GM21360 (cell line): Measurements from ENCODE around the gene PACSIN1.
A peak's percentile ranks its signal among the peaks of the same experiment; 100 is the strongest.

Experiments
- ATAC-seq: cut with Tn5 transposase; IDR thresholded peaks from one replicate; pipeline ENCODE4 v1.9.1; 2021; ENCODE audit warnings: mild to moderate bottlenecking, moderate library complexity; ENCODE audit not compliant: unreplicated experiment

PACSIN1 gene

DNA sequence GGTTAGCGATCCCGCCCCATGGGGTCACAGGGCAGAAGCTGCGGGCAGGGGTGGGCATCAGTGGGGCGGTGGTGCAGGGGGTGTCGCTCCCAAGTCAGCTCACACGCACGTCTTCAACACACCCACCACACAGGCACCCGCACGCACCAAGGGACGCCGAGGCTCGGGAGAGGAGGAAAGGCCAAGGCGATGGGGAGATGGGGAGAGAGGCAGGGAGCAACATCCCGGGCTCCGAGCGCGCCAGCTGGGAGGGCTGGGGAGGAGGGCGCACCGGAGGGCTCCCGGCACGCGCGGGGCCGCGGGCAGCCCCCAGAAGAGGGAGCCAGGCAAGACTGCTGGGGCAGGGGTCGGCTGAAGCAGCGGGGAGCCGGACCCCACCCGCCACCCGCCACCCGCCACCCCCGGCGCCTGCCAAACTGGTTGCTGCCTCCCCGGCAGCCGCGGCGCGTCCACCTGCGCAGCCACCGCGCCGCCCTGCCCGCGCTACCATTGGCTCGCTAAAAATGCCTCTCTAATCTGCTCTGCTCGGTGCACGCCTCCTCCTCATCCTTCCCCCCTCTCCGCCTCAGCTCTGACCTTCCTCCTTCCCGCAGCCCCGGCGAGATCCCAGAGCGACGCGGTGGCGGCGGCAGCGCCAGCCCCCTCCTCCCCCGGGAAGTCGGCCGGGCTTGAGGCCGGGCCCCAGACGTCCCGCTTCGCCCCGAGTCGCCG is at the start of gene PACSIN1:
TSS of gene PACSIN1 (plus strand) at position 546 of the 711 bp plus-strand sequence. CDS start 60,230 bp downstream, outside the sequence.
- no peak for ATAC-seq

- ATAC-seq, result no peak
Observed at GRCh38 chr6:34416877-34417371, 49.0 kb upstream of the PACSIN1 start.

DNA sequence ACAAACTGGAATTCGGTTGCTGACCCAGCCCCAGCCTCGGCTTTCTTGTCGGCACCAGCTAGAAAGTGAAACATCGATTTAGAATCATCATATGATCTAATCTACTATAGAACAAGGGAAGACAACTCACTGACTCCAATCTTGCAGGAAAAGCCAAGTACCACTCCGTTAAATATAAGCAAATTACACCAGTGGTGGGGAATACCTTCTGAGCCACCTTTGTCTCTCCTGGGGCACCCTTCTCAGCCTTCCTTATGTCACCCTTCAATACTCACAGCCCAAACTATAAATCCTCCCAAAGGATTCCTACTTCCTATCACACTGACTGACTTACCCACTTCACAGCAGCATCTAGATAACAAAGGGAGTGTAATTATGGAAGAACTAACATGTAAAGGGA is 47.5 kb upstream of the PACSIN1 start:
- ATAC-seq, result no peak

DNA sequence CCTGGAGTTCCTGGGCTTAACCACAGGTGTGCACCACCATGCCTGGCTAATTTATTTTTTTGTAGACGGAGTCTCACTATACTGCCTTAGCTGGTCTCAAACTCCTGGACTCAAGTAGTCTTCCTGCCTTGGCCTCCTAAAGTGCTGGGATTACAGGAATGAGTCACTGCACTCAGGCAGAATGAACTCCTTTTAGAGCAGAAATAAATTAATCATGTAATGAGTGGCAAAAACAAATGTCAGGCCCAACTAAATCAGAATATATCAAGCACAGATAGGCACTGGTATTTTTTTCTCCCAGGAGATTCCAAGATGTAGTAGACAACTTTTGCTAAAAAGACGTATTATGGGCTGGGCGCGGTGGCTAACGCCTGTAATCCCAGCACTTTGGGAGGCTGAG is 42.6 kb upstream of the PACSIN1 start:
- ATAC-seq, result no peak

GRCh38 chr6:34424200-34425131 is 41.4 kb upstream of the PACSIN1 start:
- ATAC-seq, result no peak

DNA sequence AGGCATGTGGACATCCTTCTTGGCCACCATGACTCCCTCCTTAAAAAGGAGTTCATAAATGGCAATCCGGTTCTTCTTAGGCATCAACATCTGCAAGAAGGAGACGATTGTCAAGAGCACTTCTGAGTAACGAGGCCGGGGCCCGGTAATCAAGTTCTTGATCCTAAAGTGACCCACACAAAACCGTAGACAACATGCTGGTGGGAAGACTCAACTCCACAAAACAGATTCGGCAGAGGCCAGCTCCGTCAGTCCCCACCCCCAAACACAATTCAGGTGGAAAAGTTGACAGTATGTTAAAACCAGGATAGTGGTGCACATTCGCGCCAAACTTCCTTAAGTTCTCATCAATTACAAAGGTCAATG is 40.8 kb upstream of the PACSIN1 start:
- no peak for ATAC-seq

GRCh38 chr6:34425498-34426410 is 40.1 kb upstream of the PACSIN1 start, which contains the start of gene RPS10:
RPS10 (minus strand) TSS chr6:34426069; CDS start chr6:34425221, 848 bp downstream.
- ATAC-seq, result peak; percentile 81

- ATAC-seq, result no peak
Observed at GRCh38 chr6:34435916-34436315, 30.0 kb upstream of the PACSIN1 start.

DNA sequence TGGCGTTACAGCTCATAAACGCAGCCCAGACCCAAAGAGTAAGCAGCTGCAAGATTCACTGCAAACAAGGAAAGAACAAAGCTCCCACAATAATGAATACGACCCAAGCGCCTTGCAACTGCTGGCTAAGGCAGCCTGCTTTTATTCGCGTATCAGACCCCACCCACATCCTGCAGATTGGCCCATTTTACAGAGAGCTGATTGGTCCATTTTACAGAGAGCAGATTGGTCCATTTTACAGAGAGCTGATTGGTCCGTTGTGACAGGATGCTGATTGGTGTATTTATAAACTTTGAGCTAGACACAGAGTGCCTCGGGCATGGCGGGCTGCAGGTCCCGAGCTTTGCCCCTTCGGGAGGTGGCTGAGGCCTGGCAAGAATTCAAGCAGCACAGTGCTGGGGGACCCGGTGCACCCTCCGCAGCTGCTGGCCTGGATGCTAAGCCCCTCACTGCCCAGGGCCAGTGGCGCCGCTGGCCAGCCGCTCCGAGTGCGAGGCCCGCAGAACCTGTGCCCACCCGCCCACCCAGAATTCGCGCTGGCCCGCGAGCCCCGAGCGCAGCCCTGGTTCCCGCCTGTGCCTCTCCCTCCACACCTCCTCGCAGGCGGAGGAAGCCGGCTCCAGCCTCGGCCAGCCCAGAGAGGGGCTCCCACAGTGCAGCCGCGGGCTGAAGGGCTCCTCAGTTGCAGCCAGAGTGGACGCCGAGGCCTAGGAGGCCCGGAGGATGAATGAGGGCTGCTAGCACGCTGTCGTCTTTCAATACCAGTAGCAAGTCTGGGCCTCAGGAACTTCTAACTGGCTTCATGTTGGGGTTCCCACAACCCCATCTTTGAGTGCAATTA is 28.9 kb upstream of the PACSIN1 start:
- ATAC-seq, result no peak

GRCh38 chr6:34437644-34437970 is 28.3 kb upstream of the PACSIN1 start:
- no peak for ATAC-seq

- ATAC-seq, result no peak
Observed at GRCh38 chr6:34438705-34439104, 27.2 kb upstream of the PACSIN1 start.

- no peak for ATAC-seq
Observed at GRCh38 chr6:34439442-34439841, 26.4 kb upstream of the PACSIN1 start.

DNA sequence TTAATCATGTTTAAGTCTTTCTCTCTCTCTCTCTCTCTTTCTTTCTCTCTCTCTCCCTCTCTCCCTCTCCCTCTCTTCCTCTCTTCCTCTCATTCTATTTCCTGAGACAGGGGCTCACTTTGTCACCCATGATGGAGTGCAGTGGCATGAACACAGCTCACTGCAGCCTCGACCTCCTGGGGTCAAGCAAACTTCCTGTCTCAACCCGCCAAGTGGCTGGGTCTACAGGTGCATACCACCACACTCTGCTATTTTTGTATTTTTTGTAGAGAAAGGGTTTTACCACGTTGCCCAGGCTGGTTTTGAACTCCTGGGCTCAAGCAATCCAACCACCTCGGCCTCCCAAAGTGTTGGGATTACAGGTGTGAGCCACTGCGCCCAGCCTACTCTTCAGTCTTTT is 24.4 kb upstream of the PACSIN1 start:
- ATAC-seq, result no peak

GRCh38 chr6:34445313-34445860 is 20.5 kb upstream of the PACSIN1 start:
- no peak for ATAC-seq

- ATAC-seq, result no peak
Observed at GRCh38 chr6:34447386-34447785, 18.5 kb upstream of the PACSIN1 start.

GRCh38 chr6:34447910-34448309 is 18.0 kb upstream of the PACSIN1 start:
- ATAC-seq, result no peak

DNA sequence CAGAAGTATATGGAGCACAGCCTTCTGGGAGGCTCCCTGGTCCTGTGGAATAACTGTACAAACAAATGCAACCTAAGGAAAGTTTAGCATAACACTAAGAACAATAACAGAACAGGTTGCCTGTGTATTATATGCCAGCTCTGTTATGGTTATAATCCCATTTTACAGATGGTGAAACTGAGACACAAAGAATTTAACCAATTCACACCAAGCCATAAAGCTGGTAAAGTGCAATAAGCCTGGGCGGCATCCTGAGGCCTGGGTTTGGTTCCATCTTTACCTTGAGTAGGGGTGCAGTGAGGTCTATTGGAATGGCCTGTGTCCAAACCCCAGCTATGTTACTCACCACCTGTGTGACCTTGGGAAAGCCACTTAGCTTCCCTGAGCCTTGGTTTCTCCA is 14.7 kb upstream of the PACSIN1 start:
- ATAC-seq, result no peak

GRCh38 chr6:34455831-34456230 is 10.0 kb upstream of the PACSIN1 start:
- ATAC-seq, result no peak

GRCh38 chr6:34457382-34457741 is 8.5 kb upstream of the PACSIN1 start:
- ATAC-seq, result no peak
